Stimulated activated CD8-positive, alpha-beta memory T cell treated with anti-CD3 and anti-CD28 coated beads, Interleukin-15, amount 100 ng/mL, for 4 hours (primary cell): ENCODE results near the gene SECTM1.
"Not testable (repeated sequence)": the region's sequence is repeated elsewhere in the genome, so short reads cannot be mapped to it uniquely, and the experiment has no call there.

Experiments used
- DNase-seq, 2 donors: peaks; one replicate each; pipeline ENCODE4 v3.0.0-alpha.2; 2020; ENCODE audit warnings: low read depth in 2 of 2

SECTM1 gene

GRCh38 chr17:82333279-82334171 is at the start of gene SECTM1:
Gene SECTM1, minus strand, starts transcription at chr17:82333766. Its CDS starts 6,526 bp downstream, at chr17:82327240.
- DNase-seq = no peak

GRCh38 chr17:82382933-82383255 is 49.3 kb upstream of the SECTM1 start:
- no peak for DNase-seq

- DNase-seq = not testable (repeated sequence)
Observed at GRCh38 chr17:82382220-82382932, 48.8 kb upstream of the SECTM1 start.

DNA sequence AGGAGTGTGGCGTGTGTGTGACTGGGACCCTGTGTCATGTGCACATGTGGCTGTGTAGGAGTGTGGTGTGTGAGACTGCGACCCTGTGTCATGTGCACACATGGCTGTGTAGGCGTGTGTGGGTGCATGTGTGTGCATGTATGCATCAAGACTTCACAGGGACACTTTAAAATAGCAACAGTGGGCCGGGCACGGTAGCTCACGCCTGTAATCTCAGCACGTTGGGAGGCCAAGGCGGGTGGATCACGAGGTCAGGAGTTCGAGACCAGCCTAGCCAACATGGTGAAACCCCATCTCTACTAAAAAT is 48.1 kb upstream of the SECTM1 start:
- DNase-seq = not testable (repeated sequence)

- no peak for DNase-seq
Observed at GRCh38 chr17:82380860-82381702, 47.5 kb upstream of the SECTM1 start.

DNA sequence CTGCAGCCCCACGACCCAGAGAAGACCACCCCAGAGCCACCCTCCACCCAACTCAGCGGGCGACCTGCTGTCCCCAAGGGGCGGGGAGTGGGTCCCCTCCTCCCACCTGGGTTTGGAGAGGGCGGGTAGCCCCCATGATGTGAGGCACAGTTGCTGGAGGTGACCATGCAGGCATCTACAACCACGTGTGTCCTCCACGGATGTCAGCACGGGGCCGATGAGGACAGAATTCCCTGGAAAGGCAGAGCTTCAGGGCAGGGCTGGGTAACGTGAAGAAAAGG is 45.1 kb upstream of the SECTM1 start:
- DNase-seq = no peak

GRCh38 chr17:82377924-82378740 is 44.6 kb upstream of the SECTM1 start:
- no peak for DNase-seq

DNA sequence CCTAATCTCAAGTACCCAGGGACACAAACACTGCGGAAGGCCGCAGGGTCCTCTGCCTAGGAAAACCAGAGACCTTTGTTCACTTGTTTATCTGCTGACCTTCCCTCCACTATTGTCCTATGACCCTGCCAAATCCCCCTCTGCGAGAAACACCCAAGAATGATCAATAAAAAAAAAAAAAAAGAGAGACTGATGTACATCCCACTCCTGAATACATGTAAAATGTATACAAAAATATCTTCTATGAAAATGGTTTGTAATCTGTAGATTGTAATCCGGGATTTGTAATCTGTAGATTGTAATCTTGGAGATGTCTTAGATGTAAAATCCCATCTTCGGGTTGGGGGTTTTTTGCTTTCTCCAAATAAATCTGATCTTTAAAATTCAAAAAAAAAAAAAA is 43.7 kb upstream of the SECTM1 start:
- DNase-seq = not testable (repeated sequence)

GRCh38 chr17:82376042-82376730 is 42.6 kb upstream of the SECTM1 start:
- no peak for DNase-seq

DNA sequence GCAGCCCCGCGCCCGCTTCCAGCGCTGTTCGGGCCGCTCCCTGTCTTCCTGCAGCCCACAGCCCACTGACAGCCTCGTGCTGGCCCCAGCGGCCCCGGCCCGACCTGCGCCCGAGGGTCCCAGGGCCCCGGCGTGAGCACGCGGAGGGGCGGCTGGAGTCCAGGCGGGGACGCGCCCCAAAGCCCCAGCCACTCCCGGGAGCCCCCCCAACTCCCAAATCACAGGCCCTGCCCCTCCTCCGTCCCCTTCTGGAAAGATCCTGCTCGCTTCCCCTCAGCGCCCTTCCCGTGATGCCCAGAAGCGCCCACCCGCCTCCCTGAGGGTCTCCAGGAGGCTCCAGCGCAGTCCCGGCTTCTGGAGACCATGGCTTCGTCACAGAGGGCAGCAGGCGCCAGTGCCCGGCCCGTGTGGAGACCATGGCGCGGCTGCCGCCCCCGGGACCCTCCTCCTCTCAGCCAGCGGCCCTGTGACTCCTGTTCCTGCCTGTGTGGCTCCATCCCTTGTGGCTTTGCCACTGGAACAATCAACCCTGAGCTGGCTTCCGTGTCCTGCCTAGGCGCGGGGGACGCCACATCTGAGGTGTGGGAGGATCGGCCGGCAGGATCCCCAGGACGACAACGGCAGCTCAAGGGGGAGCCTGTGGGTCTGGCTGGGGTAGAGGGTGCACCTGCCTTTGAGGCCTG is 41.9 kb upstream of the SECTM1 start:
- no peak for DNase-seq

DNA sequence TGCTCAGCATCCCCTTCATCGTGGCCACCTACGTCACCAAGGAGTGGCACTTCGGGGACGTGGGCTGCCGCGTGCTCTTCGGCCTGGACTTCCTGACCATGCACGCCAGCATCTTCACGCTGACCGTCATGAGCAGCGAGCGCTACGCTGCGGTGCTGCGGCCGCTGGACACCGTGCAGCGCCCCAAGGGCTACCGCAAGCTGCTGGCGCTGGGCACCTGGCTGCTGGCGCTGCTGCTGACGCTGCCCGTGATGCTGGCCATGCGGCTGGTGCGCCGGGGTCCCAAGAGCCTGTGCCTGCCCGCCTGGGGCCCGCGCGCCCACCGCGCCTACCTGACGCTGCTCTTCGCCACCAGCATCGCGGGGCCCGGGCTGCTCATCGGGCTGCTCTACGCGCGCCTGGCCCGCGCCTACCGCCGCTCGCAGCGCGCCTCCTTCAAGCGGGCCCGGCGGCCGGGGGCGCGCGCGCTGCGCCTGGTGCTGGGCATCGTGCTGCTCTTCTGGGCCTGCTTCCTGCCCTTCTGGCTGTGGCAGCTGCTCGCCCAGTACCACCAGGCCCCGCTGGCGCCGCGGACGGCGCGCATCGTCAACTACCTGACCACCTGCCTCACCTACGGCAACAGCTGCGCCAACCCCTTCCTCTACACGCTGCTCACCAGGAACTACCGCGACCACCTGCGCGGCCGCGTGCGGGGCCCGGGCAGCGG is 41.2 kb upstream of the SECTM1 start:
- no peak for DNase-seq

DNA sequence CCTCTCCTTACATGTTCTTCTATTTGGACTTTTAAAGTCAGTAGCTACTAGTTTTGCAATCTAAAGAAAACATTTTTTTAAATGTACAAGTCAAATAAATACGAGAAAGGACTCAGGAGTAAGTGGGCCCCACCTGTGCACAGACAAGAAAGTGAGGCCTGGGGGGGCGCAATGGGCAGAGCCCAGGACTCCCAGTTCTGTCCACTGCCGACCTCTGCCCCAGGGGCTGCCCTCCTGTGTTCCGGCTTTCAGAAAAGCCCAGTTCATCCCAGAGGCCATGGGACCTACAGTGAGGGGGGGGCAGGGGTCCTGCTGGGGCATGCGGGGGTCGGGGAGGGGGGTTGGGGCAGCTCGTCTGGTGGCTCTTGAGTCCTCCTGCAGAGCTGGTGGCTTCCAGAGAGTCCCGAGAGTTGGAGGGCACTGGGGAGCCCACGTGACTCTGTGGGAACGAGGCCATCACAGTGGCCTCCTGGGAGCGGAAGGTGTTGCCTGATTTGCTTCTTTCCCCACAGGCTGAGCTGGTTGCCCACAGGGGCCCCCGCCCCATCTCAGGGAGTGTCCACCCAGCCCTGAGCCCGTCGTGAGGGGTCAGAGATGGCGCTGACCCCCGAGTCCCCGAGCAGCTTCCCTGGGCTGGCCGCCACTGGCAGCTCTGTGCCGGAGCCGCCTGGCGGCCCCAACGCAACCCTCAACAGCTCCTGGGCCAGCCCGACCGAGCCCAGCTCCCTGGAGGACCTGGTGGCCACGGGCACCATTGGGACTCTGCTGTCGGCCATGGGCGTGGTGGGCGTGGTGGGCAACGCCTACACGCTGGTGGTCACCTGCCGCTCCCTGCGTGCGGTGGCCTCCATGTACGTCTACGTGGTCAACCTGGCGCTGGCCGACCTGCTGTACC is 40.4 kb upstream of the SECTM1 start:
- no peak for DNase-seq

GRCh38 chr17:82373072-82373452 is 39.5 kb upstream of the SECTM1 start:
- not testable (repeated sequence) for DNase-seq

DNA sequence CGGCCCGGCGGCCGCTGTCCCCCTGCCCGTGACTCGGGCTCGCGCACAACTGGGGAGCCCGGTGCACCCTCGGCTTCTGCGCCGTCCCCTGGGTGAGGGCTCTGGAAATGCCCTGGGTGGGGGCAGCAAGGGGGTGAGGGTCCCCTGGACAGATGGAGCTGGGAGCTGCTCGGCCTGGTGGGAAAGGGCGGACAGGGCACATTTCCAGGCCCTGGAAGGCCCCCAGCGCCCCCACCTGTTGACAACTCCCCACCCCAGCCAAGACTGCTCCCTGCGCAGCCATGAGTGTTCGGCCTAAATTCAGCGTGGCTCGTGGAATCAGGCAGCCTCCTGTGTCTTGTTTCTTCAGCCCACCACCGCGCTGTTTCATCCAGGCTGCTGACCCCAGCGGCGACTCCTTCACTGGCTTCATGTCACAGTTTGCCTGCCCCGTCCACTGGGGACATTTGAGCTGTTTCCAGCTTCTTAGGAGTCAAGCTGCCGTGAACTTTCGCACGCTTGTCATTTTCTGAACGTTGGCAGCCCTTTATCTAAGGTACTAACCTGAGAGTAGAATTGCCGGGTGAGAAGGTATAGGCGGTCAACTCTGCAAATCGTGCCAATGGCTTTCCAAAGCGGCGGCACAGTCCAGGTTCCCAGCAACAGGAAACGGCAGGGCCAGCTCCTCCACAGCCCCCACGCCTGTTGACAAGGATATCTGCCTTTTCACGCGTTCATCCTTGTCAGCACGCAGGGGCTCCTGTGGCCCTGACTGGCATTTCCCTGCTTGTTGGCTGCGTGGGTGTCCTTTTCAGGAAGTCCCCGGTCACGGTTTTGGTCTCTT is 38.9 kb upstream of the SECTM1 start:
- no peak for DNase-seq

GRCh38 chr17:82371333-82372248 is 38.0 kb upstream of the SECTM1 start, which contains the start of gene UTS2R:
Gene UTS2R, plus strand, starts transcription at chr17:82371765. Its CDS starts 2,560 bp downstream, at chr17:82374325.
- DNase-seq = no peak

GRCh38 chr17:82370471-82371332 is 37.1 kb upstream of the SECTM1 start:
- no peak for DNase-seq
